Effector memory CD4-positive, alpha-beta T cell (primary cell): Measurements from ENCODE around the gene OVCH1.
"Not testable (repeated sequence)": the region's sequence is repeated elsewhere in the genome, so short reads cannot be mapped to it uniquely, and the experiment has no call there.

ENCODE experiments used
- DNase-seq, 3 donors: peaks; one replicate each; pipeline ENCODE4 v3.0.0-alpha.2; 2020
- H3K27ac ChIP-seq: 2 replicates; pipeline ENCODE4 v1.7.0; 2013; ENCODE audit warnings: mild to moderate bottlenecking, low read length, moderate library complexity; ENCODE audit not compliant: insufficient read depth, poor library complexity, severe bottlenecking
- H3K27me3 ChIP-seq: replicated peaks from 2 replicates; pipeline ENCODE4 v1.7.0; 2013; ENCODE audit warnings: mild to moderate bottlenecking, low read length; ENCODE audit not compliant: insufficient read depth, control insufficient read depth, poor library complexity, severe bottlenecking
- H3K36me3 ChIP-seq: 2 replicates; pipeline ENCODE4 v1.7.0; 2013; ENCODE audit warnings: mild to moderate bottlenecking, low read length, moderate library complexity; ENCODE audit not compliant: control insufficient read depth, insufficient read depth
- H3K4me1 ChIP-seq: 2 replicates; pipeline ENCODE4 v1.7.0; 2013; ENCODE audit warnings: low read length, mild to moderate bottlenecking; ENCODE audit not compliant: control insufficient read depth, insufficient read depth, poor library complexity, severe bottlenecking
- H3K4me3 ChIP-seq: 2 replicates; pipeline ENCODE4 v1.7.0; 2013; ENCODE audit warnings: low read length, low read depth, mild to moderate bottlenecking; ENCODE audit not compliant: insufficient read depth, poor library complexity, severe bottlenecking
- H3K9me3 ChIP-seq: 2 replicates; pipeline ENCODE4 v1.7.0; 2013; ENCODE audit warnings: mild to moderate bottlenecking, low read length, moderate library complexity; ENCODE audit not compliant: control insufficient read depth

OVCH1 gene

GRCh38 chr12:29447285-29447975 is 50.1 kb downstream of the OVCH1 start:
- no peak overlapping the region for H3K4me3 ChIP-seq
- no peak overlapping the region for H3K27ac ChIP-seq
- DNase-seq = no peak
- H3K27me3 ChIP-seq = no peaks in the 10 kb centered on the region
- no peaks in the 10 kb centered on the region for H3K36me3 ChIP-seq
- no peaks in the 10 kb centered on the region for H3K4me1 ChIP-seq
- no peaks in the 10 kb centered on the region for H3K9me3 ChIP-seq

DNA sequence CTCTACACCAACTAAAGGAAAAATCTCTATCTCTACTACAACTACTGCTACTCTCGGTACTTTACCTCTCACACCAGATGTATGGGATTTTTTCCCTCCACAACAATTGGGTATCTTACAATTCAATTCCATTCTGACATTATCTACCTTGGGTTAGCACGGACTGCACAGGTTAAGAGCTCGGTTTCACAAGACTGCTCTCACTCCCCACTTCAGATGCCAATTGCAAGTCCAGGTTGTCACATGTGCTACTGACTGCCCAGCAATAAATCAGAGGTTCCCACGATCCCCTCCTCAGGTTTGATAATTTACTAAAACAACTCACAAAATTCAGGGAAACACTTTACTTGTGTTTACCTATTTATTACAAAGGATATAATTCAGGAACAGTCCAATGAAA is 58.0 kb downstream of the OVCH1 start:
- H3K9me3 ChIP-seq = no peaks in the 10 kb centered on the region
- no peaks in the 10 kb centered on the region for H3K36me3 ChIP-seq
- H3K27ac ChIP-seq = no peak overlapping the region
- no peaks in the 10 kb centered on the region for H3K4me1 ChIP-seq
- no peak for DNase-seq
- H3K4me3 ChIP-seq = no peak overlapping the region
- H3K27me3 ChIP-seq = no peaks in the 10 kb centered on the region

- no peaks in the 10 kb centered on the region for H3K27me3 ChIP-seq
- H3K4me1 ChIP-seq = no peaks in the 10 kb centered on the region
- H3K9me3 ChIP-seq = no peaks in the 10 kb centered on the region
- H3K36me3 ChIP-seq = no peaks in the 10 kb centered on the region
- H3K4me3 ChIP-seq = no peak overlapping the region
- no peak for DNase-seq
- no peak overlapping the region for H3K27ac ChIP-seq
Measured at GRCh38 chr12:29438752-29439408, 58.6 kb downstream of the OVCH1 start.

DNA sequence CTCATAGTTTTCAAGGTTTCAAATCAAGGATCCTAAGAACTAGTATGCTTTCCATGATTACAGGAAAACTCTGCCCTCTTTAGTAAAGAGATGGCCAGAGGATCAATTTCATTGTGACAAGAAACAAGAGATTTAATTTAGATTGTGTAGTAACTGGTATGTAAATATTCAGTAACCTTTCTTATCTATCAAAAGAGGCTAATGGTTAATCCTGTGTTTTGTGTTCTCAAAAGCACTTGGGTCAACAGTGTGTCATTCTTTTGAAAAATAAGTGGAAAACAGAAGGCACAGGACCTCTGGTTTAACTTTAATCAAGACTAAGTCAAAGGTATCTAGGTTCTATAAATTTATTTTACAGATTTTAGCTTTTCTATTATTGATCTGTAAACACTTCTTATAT is 59.9 kb downstream of the OVCH1 start:
- no peak overlapping the region for H3K27ac ChIP-seq

GRCh38 chr12:29436815-29437214 is 60.7 kb downstream of the OVCH1 start:
- H3K9me3 ChIP-seq, H3K27me3 ChIP-seq, H3K4me1 ChIP-seq, H3K27ac ChIP-seq, H3K36me3 ChIP-seq, H3K4me3 ChIP-seq, DNase-seq: not testable (repeated sequence)

More for the DNA sequence above, 59.9 kb downstream of the OVCH1 start:
- Histone ChIP-seq H3K9me3 (no peaks in the 10 kb centered on the region), H3K4me1 (no peaks in the 10 kb centered on the region), H3K36me3 (no peaks in the 10 kb centered on the region), H3K4me3 (no peak overlapping the region), H3K27me3 (peaks cover 4% of the 10 kb centered on the region)
- DNase-seq = no peak

- no peaks in the 10 kb centered on the region for H3K4me1 ChIP-seq
- H3K9me3 ChIP-seq = no peaks in the 10 kb centered on the region
- peaks cover 4% of the 10 kb centered on the region for H3K27me3 ChIP-seq
- DNase-seq = no peak
- no peaks in the 10 kb centered on the region for H3K36me3 ChIP-seq
- no peak overlapping the region for H3K27ac ChIP-seq
- no peak overlapping the region for H3K4me3 ChIP-seq
Measured at GRCh38 chr12:29431513-29431912, 66.0 kb downstream of the OVCH1 start.

- Histone ChIP-seq H3K36me3 (no peaks in the 10 kb centered on the region), H3K27ac (no peak overlapping the region), H3K4me3 (no peak overlapping the region), H3K27me3 (peaks cover 4% of the 10 kb centered on the region), H3K4me1 (no peaks in the 10 kb centered on the region), H3K9me3 (no peaks in the 10 kb centered on the region)
- no peak for DNase-seq
Measured at GRCh38 chr12:29430716-29431044, 66.8 kb downstream of the OVCH1 start.

DNA sequence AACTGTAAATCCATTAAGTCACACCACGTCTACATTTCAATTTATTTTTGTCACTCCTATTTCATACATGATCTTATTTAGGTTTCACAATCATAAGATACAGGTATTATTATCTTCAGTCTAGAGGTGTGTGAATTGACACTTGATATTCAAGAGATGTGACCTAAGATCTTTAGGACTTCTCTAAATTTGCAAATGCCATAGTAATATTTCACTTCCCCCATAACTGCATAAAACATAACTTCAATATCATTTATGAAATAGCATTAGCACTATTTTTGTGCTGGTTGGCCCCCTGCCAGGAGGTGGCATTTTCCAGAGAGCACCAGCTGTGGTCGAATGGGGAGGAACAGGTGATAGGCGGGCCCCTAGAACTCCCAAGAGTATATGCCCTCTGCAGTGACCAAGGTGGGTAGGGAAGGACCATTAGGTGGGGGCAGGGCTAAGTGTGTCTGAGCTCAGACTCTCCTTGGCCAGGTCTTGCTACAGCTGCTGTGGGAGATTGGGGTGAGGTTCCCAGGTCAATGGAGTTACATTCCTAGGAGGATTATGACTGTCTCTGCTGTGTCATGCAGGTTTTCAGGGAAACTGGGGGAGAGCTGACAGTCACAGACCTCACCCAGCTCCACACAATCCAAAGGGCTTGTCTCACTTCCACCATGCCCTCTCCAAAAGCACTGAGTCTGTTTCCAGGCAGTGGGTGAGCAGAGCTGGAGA is 67.3 kb downstream of the OVCH1 start:
- Histone ChIP-seq H3K27ac (no peak overlapping the region), H3K36me3 (no peaks in the 10 kb centered on the region), H3K4me1 (no peaks in the 10 kb centered on the region), H3K9me3 (no peaks in the 10 kb centered on the region), H3K4me3 (no peak overlapping the region), H3K27me3 (peaks cover 4% of the 10 kb centered on the region)
- DNase-seq = no peak

- Histone ChIP-seq H3K27ac (no peak overlapping the region), H3K4me3 (no peak overlapping the region), H3K9me3 (no peaks in the 10 kb centered on the region), H3K36me3 (no peaks in the 10 kb centered on the region), H3K4me1 (no peaks in the 10 kb centered on the region), H3K27me3 (peaks cover 4% of the 10 kb centered on the region)
- no peak for DNase-seq
Measured at GRCh38 chr12:29428633-29429032, 68.9 kb downstream of the OVCH1 start.

DNA sequence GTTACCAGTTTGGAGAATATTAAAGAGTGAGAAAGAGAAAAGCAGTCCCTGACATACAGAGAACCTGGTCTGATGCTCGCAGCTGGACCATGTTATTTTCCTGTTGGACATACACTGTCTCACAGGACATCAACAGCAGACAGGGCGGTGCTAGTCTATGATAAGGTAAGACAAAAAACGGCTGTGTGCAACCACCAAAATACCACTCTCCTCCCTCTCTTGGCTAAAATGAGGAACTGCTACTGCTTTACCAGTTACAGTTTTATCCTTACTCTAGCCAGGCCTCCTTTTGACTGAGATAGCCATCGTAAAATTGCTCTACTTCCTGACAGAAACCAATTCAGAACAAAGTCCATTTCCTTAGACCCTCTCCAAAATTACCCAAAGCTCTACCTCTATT is 69.5 kb downstream of the OVCH1 start:
- DNase-seq = no peak
- H3K27ac ChIP-seq = no peak overlapping the region

More for the DNA sequence above, 69.5 kb downstream of the OVCH1 start:
- H3K4me1 ChIP-seq = no peaks in the 10 kb centered on the region
- no peak overlapping the region for H3K4me3 ChIP-seq
- no peaks in the 10 kb centered on the region for H3K36me3 ChIP-seq
- peaks cover 4% of the 10 kb centered on the region for H3K27me3 ChIP-seq
- H3K9me3 ChIP-seq = no peaks in the 10 kb centered on the region
